Stimulated activated naive CD4-positive, alpha-beta T cell treated with Interleukin-2 at 50 U/mL for 16 hours (primary cell): ENCODE data around the gene BCO2.

ENCODE experiments used
- DNase-seq: peaks from one replicate; lab custom pipeline; 2025; lab: John Stamatoyannopoulos, UW

The BCO2 gene

DNA sequence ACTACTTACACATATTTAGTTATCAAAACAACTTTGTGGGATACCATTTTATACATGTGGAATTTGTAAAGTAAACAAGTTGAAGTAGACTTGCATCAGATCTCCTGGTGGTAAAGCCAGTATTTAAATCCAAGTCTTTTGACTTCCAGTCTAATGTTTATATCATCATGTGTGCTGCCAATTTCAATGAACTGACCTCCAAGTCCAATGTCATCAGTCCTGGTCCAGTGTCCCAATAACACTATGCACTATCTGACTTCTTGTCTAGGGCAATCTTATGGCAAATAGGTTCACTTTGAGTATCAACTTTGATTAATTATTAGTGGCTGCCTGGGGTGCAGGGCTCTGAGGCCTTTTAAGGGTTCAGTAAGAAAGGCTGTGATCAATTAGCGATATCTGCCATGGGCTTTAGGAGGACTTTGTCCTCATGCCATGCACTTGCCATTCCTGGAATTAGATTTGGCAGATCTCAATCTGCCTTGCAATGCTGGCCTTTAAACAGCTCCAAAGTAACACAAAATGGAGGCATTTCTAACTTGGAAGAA lies 41.3 kb downstream of the BCO2 start:
- no peak for DNase-seq

DNA sequence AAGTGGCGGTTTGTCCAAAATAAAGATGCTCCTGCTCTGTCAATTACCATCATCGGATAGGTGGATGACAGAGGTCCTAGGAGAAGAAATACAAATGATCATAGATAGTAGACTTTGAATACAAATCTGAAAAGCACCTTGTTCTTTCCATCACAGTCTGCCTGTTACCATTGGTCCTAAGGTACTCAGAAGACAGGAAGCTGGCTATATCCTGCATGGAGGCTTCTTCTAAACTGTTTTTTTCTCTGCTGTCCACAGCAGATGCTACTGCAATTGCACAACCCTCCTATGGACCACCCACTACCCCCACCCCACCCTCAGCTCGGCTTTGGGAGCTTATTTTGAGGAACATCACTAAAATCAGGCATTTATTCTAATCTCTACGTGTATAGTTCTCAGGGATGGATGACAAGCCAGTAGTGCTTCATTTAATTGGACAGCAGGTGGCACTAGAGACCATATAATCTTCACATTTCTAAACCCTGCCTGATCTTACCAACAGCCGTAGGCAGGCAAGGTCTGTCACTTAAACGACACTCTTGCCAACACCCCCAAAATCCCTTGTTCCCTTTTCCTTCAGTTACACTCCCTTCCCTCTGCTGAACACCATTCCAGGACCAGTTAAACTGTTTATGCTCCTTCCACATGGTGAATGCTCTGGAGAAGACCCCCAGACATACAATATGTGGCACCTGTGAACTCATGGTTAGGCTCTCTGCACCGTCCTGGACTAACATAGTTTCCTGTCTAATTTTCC lies 44.3 kb downstream of the BCO2 start:
- DNase-seq, result peak; percentile 7

DNA sequence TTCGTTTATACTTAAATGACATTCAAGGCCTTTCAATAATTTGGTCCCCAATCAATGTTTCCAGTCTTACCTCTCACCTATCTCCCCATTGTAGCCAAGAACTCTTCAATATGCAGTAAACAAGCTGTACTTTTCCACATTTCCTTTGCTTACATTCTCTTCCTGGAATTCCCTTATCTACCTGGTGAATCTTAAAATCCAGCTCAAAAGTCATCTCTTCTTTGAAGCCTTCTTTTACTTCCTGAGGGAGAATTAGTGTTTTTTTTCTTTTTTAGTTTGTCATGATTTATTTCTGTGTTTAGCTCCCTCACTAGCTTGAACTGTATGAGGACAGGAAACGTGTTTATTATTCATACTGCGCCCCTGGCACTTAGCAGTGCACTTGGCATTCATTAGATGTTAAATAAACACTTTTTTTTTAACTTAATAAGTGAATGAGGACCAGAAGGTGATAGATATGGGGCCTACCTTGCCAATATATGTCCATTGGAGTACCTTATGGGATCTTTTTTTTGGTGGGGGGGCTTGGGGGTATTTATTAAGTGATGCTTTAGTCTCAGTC lies 46.0 kb downstream of the BCO2 start:
- DNase-seq, result no peak

DNA sequence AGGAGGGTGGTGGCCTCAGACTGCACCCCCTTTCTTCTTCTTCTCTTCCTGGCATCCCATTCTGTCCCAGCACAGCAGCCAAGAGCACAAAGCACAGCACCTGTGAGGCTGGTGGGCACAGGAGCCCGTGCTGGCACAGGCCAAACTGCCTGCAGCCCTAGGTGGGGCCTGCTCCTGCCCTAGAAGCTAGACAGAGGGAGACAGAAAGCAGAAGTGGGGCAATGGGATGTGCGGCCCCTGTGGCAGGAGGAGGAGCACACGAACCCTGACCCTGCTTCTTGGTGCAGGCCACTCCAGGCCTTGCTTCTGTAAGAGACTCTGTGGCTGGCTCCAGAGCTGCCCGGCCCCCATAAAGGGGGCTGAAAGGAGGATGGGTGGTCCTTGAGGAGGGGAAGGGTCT lies 47.0 kb downstream of the BCO2 start:
- DNase-seq, result no peak

DNA sequence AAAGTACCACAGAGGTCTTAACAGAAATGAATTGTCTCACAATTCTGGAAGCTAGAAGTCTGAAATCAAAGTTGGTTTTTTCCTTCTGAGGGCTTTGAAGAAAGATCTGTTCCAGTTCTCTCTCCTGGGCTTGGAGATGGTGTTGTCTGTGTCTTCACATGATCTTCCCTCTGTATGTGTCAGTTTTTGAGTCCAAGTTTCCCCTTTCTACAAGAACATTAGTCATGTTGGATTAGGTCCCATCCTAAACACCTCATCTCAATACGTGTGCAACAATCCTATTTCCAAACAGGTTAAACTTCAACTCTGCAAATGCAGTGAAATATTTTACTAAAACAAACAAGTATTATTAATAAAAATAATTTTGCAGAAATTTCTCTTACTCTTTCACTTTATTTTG lies 47.8 kb downstream of the BCO2 start:
- no peak for DNase-seq

DNA sequence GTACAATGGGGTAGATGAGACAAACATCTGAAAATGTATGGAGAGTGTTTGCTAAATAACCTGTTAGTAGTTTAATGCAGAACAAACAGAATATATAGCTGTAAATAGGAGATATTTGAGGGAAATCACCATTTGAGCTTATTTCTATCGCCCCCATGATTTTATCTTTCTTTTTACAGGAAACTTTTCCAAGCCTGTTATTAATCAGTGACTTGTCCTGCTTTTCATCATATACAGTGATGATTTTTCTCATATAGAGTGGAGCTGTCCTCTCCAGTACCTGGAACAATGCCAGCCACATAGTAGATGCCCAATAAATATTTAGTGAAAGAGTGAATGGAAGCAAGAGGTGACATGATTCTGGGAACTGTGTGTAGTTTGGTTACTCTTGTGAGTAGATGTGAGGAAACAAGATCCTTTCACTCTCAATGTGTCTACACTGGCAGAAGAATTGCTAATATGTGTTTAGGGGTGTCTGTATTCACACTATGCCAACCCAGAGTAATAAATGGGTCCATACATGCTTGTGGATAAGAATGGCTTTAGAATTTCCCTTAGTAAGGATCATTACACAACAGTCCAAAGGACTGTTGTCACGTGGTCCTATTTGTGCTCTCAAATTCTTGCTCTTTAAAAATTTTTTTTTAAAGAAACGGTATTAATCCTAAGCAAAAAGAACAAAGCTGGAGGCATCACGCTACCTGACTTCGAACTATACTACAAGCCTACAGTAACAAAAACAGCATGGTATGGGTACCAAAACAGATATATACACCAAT lies 48.6 kb downstream of the BCO2 start:
- DNase-seq, result no peak

DNA sequence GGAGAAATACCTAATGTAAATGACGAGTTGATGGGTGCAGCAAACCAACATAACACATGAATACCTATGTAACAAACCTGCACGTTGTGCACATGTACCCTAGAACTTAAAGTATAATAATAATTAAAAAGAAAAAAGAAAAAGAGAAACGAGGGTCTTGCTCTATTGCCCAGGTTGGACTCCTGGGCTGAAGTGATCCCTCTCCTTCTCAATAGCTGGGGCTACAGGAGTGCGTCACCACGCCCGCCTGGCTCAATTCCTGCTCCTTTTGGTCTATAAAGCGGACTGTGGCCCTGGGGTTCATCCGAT lies 50.4 kb downstream of the BCO2 start:
- DNase-seq, result no peak

DNA sequence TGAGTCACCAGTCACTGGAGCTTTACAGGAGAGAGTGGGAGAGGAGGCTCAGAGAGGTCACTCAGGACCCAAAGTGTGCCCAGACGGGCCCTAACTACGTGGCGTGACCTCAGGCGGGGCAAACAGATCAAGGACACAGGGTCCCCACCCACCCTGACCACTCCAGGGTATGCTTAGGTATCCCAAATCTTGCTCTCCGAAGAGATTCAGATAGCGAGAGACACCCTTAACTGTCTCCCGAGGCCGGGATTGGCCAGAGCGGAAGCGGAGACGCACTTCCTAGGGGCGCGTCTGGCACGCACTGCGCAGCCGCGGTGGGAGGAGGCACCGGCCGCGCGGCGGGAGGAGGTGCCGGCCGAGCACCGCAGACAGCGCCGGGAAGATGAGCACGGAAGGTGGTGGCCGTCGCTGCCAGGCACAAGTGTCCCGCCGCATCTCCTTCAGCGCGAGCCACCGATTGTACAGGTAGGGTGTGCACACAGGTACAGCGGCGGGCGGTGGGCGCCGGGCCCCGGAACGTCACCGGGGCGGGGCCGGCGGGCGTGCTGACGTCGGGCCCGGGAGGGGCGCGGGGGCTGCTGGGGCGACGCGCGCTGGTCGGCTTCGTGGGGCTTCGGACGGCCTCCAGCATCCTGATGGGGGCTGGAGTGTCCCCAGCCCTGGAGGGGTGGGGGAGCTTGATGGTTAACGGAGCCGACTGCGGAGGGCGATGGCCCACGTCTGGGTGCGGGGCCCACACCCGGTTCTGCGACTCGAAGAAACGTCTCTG lies 50.9 kb downstream of the BCO2 start, which contains the start of gene PTS:
Gene PTS (plus strand): TSS at position 367 of the 769 bp plus-strand sequence. CDS start 16 bp downstream, at position 383.
- peak; percentile 74 for DNase-seq

DNA sequence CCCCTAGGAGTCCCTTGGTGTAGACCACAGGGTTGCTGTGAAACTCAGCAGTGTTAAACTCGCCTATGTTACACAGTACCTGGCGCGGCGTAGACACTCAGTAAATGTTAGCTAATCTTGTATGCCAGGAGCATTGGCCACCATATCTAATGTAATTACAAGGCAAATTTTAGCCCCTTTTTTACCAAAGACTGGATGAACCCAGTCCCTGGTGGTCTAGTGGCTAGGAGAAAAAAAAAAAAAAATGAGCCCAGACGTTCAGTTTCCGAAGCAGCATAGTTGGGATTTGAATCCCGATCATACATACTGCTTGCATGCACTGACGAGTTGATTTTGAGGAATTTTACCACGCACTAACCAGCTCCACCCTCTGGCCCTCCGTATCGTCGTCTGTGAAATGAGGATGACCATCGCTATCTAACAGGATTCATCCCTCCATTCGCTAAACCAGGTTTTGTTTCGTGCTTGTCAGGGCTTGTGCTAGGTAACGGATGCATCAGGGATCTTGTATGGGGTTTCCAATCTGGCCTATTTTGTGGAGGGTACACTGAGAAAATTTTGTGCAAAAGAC lies 51.6 kb downstream of the BCO2 start:
- DNase-seq, result no peak

DNA sequence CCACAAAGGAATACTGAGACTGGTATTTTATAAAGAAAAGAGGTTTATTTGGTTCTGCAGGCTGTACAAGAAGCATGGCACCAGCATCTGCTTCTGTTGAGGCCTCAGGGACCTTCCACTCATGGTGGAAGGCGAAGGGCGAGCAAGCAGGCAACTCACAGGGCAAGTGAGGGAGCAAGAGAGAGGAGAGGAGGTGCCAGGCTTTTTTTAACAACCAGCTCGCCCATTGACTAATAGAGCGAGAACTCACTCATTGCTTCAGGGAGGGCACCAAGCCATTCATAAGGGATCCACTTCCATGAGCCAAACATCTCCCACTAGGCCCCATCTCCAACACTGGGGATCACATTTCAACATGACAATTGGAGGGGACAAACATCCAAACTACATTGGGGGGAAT lies 52.2 kb downstream of the BCO2 start:
- DNase-seq, result no peak

DNA sequence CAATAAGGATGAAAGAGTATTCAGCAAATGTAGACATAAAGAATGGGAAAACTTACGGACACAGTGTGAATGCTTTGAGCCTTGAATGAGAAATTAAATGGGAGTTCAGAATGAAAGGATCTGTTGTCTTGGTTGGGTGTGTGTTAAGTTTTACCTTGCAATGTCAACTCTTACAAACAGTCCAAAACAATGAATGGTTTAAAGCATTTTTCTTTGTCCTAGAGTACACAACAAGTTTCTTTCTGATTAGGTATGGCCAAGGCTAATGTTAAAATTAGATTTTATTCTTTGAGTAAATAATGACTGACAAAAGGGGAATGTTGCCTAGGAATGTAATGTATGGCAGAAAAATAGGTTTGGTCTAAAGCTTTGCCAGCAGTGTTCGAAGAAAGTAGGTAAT lies 53.4 kb downstream of the BCO2 start:
- DNase-seq, result no peak

DNA sequence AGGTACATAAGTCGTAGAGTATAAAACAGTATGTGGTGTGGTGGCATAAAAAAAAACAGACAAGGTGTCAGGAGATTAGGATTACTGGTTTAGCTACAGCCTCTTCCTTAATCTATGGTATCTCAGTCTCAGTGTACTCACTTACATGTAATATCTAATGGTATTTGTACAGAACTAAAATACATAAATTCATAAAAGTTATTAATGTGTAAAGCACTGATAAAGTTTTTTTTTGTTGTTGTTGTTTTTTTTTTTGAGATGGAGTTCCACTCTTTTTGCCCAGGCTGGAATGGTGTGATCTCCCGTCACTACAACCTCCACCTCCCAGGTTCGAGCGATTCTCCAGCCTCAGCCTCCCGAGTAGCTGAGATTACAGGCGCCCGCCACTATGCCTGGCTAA lies 53.8 kb downstream of the BCO2 start:
- no peak for DNase-seq

DNA sequence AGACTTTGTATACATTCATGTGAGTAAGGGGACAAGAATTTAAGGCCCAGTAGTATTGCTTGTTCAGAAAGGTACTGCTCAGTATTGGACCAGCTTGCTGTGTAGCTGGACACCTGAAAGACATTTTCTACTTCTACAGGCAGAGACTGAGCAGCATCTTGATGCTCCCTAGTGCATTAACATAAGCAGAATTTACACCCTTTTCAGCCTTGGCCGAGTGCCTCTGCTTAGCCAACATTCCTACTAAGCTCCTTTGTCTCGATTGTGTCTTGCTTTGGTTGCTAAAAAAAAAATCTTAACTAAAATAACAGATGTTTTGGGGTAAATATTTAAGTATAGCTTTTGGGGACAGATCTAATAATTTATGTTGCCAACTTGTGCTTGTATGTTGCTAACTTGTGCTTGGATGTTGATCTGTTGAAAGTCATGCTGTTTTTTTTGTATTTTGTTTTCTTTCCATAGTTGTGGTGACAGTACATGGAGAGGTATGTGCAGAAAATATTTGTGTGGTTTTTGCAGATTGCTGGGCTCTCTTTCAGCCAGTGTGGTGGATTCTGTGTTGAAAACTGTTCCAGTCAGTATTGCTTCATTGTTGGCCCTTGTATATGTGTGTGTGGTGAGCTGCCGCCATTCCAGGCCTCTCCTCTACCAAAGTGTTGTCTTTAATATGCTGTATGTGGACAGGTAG lies 54.6 kb downstream of the BCO2 start:
- no peak for DNase-seq

DNA sequence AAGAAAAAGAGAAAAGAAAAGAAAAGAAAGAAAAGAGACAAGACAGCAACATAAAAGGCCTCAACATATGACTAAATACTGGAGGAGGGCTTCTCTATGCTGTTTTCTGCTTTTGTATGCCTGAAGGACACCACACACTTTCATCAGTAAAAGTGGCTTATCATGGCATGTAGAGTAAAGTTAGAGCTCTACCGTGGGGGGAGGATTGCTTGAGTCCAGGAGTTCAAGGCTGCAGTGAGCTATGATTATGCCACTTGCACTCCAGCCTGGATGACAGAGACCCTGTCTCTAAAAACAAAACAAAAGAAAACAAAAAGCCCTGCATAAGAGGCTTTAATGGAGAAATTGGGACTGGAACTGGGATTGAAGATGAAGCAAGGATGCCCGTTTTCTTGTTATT lies 56.6 kb downstream of the BCO2 start:
- DNase-seq, result no peak

DNA sequence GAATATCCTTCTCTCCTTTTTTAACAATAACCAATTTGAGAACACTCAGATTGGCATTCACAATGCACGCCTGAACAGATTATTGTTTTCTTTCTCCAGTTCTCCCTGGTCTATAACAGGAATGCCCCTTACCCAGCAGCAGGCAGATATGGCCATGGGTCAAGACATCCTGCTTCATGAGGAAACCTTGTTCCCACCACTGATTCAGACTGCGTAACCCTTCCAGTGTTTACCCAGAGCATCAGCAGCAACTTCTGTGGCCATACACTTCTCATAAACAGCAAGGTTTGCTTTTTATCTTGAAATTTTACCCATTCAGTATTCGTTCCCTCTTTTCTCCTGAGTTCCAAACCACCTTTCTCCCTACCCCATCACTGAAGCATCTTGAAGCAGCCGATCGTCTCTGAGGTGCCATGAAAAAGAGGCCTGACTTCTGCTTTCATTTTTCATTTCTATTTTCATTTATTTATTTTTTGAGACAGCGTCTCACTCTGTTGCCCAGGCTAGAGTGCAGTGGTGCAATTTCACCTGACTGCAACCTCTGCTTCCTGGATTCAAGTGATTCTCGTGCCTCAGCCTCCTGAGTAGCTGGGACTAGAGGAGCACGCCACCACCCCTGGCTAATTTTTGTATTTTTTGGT lies 60.6 kb downstream of the BCO2 start:
- DNase-seq, result no peak

DNA sequence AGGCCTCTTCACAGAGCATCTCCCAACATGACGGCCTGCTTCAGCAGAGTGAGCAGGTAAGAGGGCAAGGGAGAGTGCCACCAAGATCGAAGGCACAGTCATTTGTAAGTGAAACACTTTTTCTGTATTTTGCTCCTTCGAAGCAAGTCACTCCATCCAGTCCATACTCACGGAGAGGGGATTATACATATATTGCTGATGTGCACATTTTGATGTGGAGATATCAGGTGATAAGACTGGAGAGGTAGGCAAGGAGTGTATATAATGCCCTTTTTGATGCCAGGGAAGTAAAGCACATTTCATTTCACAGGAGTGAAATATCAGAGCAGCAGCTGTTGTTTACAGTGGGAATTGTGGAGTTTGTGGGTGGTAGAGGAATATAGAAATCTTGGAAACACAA lies 62.1 kb downstream of the BCO2 start:
- no peak for DNase-seq

DNA sequence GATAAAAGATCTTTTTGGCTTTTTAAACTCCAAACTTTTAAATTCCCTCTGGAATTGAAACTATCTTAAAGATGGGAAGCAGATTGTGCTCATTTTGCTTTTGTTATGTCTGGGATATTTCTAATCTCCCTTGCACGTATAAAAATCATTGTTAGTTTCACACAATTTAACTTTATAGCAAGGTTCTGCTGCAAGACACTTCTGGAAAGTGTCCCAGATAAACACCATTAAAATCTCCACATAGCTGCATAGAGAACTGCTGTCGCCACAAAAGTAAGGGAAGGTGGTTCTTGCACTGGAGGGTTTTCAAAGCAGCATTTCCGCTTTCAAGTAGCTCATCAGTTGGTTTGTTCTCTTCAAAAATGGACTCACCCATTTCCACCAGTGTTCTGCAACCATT lies 62.7 kb downstream of the BCO2 start:
- no peak for DNase-seq

DNA sequence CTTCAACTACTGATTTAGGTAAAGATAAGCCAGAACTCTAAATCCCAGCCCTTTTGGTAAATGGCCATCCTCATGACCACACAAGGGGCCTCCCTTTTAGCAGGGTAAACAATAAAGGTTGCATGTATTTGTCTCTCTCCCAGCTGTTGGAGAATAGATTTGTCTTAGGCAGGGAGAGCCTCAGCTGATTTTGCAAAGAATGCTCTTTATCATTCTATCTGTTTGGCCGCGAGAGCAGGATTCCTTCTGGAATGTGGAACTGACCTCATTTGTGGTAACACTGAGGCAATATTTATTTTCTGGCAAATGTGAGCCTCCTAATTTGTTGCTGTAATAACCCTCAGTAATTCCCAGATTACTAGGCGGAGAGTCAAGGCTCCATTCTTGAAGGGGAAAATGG lies 66.2 kb downstream of the BCO2 start:
- DNase-seq, result no peak

DNA sequence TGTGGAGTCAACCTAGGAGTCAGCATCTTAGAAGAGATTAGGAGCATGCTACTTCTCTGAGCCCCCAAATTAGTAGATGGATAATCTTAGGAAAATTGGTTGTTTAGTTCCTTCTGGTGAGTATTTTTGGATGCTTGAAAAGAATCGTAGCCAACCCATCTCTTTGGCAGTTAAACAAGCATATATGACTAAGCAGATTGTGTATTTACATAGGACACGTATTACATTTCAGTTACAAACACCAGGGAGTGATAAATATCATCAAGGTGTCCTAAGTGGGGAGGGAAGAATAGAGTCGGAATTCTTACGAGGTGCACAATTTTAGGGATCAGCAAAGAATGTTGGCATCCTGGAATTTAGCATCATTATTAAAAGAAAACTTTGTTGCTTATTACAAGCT lies 71.9 kb downstream of the BCO2 start:
- no peak for DNase-seq

DNA sequence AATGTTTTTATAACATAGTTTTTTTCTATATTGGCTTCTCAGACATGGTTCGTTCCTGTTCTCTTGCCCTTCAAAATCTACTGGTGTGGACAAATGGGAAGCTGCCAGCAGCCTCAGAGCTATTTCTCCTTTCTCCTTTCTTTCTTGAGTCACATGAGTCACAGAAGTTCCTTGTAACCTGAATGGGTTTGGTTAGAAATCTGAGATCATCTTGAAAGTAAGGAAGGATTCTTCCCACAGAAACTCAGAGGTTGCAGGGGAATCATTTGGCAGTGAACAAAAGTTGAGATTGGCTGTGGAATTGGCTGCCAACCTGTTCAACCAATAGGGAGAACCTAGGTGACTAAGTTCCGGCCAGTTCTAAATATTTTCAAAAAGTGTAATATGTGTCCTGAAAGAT lies 72.9 kb downstream of the BCO2 start:
- DNase-seq, result no peak
